Psoas muscle (tissue), 8 donors: ENCODE data around the gene SPSB1. TPM values are rescaled to one million over a fixed set of nuclear protein-coding genes. Genes with fewer than 3 reads are reported as not detected.

ENCODE experiments used
- ATAC-seq, 4 donors: fragments of 200-7000 bp; cut with Tn5 transposase; one replicate each; pipeline ENCODE4 v1.9.1; 2020; ENCODE audit warnings: moderate library complexity in 3 of 4, mild to moderate bottlenecking in 2 of 4
- DNase-seq, 2 donors: peaks; one replicate each; pipeline ENCODE4 v3.0.0-alpha.2; 2020
- H3K27ac ChIP-seq: fragments of 200-600 bp; one replicate; pipeline ENCODE4 v1.8.0; 2022
- H3K27me3 ChIP-seq, 3 donors: fragments of 200-600 bp in 1 of 3; one replicate each; pipeline versions ENCODE4 v1.6.1 to v1.8.0; 2013 to 2022; ENCODE audit warnings: low read length in 2 of 3, mild to moderate bottlenecking in 2 of 3, moderate library complexity in 1 of 3; ENCODE audit not compliant: insufficient read depth in 3 of 3
- H3K36me3 ChIP-seq, 2 donors: fragments of 200-600 bp in 1 of 2; one replicate each; pipeline versions ENCODE4 v1.6.1 to v1.8.0; 2013 to 2022; ENCODE audit warnings: low read depth in 1 of 2, mild to moderate bottlenecking in 1 of 2, moderate library complexity in 1 of 2; ENCODE audit not compliant: insufficient read depth in 1 of 2
- H3K4me1 ChIP-seq: fragments of 200-600 bp; one replicate; pipeline ENCODE4 v1.8.0; 2022
- H3K4me3 ChIP-seq: fragments of 200-600 bp; one replicate; pipeline ENCODE4 v1.8.0; 2022; ENCODE audit warnings: mild to moderate bottlenecking
- H3K9me3 ChIP-seq: fragments of 200-600 bp; one replicate; pipeline ENCODE4 v1.8.0; 2022
- WGBS, 3 donors: extraction: QIAGEN DNeasy Blood & Tissue Kit; methylation state at CpG; one replicate each; pipeline versions ENCODE4 v1.1.6 to v1.1.7; 2013; 5-methylcytosine and 5-hydroxymethylcytosine counted together
- intact Hi-C, 2 donors: fragments of 100-400 bp; cut with DNase I; formaldehyde crosslinking; loops; one replicate each; pipeline versions ENCODE4 v1.11.0 to v1.14.2; 2022
- polyA plus RNA-seq, 3 donors: library from polyadenylated mRNA; stranded (reverse); fragments of 200-250 nt; gene quantifications; one replicate each; pipeline ENCODE4 v1.2.3, GENCODE V29; 2013
- total RNA-seq, 4 donors: library from RNA; stranded (reverse); fragmentation: NEBNext Ultra II Directional in 2 of 4; extraction: Animal tissue kit (Norgen Biotek cat#: 25700) in 2 of 4; gene quantifications; one replicate each; pipeline versions ENCODE4 v1.2.1 to v1.2.4, GENCODE V29; 2021 to 2023
- TF ChIP-seq, protein P1 (sequence below): fragments of 200-600 bp; IDR thresholded peaks from one replicate; pipeline ENCODE4 v1.8.0; 2022; ENCODE audit warnings: antibody characterized with exemption
- donor health status: healthy with polysubstance abuse.
- donor health status: DM: no; HTN: no; CAD: no; lungs with moderate emphysema.
- donor health status: Bipolar disorder and iron deficiency.
- donor health status: healthy.
- donor health status: DM: yes; HTN: yes; CAD: no.
- donor health status: DM: no; HTN: no; CAD: no.
- donor health status: DM: no; HTN: no; CAD: no.
- donor health status: DM: yes; HTN: yes; CAD: no.

The SPSB1 gene
- total and polyA plus RNA-seq, 7 donors = 12.0 to 60.7 (median 31.3) TPM

DNA sequence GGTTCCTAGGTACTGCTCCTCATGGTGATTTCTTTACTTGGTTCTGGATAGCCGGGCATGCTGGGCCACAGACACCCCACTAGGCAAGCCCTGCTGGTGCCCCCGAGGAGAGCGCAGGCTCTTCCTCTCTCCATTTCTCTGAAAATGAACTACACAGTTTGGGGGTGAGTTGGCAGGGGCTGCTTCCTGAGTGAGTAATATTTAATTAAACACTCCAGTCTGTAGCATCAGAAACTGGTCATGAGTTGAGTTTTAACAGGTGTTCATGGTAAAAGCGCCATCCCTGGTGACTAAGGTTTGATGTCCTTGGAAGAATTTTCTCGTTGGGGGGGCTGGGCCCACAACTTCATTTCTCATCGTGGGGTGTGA is 1.7 kb downstream of the SPSB1 start:
- peak overlapping the region; percentile 43 for H3K27ac ChIP-seq

DNA sequence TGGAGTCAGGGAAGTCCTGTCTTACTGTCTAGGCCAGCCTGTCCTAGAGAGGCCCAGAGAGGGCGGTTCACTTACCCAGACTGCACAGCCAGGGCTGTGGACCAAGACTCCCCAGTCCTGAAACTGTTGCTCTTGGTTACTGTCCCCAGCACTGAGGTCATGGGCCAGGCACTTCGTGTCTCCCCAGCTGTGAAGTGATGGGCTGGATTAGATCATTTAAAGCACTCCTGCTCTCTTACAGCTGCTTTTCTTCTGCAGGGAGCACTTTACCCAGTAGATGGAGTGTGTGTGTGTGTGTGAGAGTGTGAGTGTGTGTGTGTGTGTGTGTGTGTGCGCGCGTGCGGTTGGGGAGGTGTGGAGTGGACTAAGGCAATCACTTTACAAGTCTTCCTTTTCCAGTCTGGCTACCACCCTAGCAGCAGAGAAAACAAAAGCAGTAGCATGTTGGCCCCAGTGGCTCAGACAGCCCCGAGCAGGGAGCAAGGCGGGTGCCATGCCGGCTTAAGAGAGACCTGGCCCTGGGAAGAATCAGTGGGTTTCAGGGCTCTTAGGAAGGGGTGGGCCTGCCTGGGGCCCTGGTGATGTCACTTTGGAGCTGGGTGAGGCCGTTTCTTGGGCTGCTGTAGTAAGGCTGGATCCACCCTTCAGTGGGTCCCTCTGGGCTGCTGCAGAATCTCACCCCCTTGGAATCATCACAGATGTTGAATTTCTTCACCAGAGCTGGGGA is 2.4 kb downstream of the SPSB1 start:
- ATAC-seq (peak in 1 of 4 donors; percentile 13), DNase-seq (peak; percentile 52 to 76)
- Histone ChIP-seq H3K9me3 (no peaks in the 10 kb centered on the region), H3K27ac (peak overlapping the region; percentile 43), H3K4me3 (peak overlapping the region; percentile 93), H3K27me3 (no peaks in the 10 kb centered on the region), H3K36me3 (no peaks in the 10 kb centered on the region), H3K4me1 (peaks cover 43% of the 10 kb centered on the region)
- intact Hi-C loops = loop anchor here in 1 of 2 donors (5.0 kb wide), 1 partner anchor 282 kb away; no protein-coding TSS in a partner anchor
- TF ChIP-seq, protein P1, sequence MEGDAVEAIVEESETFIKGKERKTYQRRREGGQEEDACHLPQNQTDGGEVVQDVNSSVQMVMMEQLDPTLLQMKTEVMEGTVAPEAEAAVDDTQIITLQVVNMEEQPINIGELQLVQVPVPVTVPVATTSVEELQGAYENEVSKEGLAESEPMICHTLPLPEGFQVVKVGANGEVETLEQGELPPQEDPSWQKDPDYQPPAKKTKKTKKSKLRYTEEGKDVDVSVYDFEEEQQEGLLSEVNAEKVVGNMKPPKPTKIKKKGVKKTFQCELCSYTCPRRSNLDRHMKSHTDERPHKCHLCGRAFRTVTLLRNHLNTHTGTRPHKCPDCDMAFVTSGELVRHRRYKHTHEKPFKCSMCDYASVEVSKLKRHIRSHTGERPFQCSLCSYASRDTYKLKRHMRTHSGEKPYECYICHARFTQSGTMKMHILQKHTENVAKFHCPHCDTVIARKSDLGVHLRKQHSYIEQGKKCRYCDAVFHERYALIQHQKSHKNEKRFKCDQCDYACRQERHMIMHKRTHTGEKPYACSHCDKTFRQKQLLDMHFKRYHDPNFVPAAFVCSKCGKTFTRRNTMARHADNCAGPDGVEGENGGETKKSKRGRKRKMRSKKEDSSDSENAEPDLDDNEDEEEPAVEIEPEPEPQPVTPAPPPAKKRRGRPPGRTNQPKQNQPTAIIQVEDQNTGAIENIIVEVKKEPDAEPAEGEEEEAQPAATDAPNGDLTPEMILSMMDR = no peak
- WGBS, 3 donors = 65 to 73% (median 67%) methylated on average over 10 of the region's 10 CpGs

More for the DNA sequence above, 1.7 kb downstream of the SPSB1 start:
- H3K4me3 ChIP-seq = peak overlapping the region; percentile 93
- ATAC-seq (peak; percentile 2 to 33 (median 10)), DNase-seq (peak in 1 of 2 donors; percentile 54)
- intact Hi-C loops = loop anchor here in 1 of 2 donors (5.0 kb wide), 1 partner anchor 283 kb away; no protein-coding TSS in a partner anchor
- no peaks in the 10 kb centered on the region for H3K9me3 ChIP-seq
- no peaks in the 10 kb centered on the region for H3K36me3 ChIP-seq
- WGBS, 3 donors = 45 to 65% (median 56%) methylated on average over 6 of the region's 6 CpGs
- no peaks in the 10 kb centered on the region for H3K27me3 ChIP-seq
- H3K4me1 ChIP-seq = peaks cover 46% of the 10 kb centered on the region
- TF ChIP-seq, protein P1 = no peak

DNA sequence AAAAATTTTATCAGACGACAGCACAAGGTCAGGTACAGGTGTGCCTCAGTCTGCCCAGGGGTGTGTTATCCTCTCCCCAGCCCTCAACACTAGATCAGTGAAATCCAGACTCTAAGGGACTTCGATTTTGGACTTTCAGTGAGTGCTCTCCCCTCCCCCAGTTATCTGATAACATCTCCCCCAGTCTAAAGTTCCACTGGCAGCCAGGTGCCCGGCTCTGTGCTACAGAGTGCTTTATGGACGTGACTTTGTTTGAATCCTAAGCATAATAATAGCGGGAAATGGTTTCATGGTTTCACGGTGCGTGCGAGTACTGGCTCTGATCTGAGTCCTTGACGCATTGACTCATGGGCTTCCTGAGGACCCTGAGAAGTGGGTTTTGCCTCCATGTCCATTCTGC is 3.2 kb downstream of the SPSB1 start:
- DNase-seq (peak in 1 of 2 donors; percentile 35), ATAC-seq (no peak)
- H3K9me3 ChIP-seq = no peaks in the 10 kb centered on the region
- H3K4me1 ChIP-seq = peaks cover 46% of the 10 kb centered on the region
- peak overlapping the region; percentile 93 for H3K4me3 ChIP-seq
- 80 to 91% (median 84%) methylated on average over 9 of the region's 9 CpGs for WGBS, 3 donors
- intact Hi-C loops = no loop called here
- no peak overlapping the region for H3K27ac ChIP-seq
- H3K36me3 ChIP-seq = no peaks in the 10 kb centered on the region
- TF ChIP-seq, protein P1 = no peak
- H3K27me3 ChIP-seq = no peaks in the 10 kb centered on the region

DNA sequence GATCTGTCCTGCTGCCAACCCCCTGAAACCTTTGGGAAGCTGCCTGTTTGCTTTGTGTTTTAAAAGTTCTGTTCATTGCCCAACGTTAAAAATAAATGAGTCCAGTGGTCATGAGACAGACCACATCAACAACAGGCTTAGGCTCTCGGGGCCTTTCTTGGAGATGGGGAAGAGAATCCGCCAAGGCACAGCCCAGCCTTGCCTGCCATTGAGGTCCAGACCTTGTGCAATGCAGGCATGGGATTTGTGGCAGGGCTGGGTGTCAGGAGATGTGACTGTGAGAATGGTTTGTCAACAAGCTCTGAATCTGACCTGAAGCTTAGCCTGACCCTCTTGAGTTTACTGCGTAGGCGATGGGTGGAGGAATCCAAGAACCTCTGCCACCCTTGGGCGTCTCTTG is 4.2 kb downstream of the SPSB1 start:
- Histone ChIP-seq H3K4me3 (no peak overlapping the region), H3K4me1 (peaks cover 50% of the 10 kb centered on the region), H3K27ac (no peak overlapping the region), H3K36me3 (peaks cover 0 to 3% of the 10 kb centered on the region in 2 donors), H3K27me3 (no peaks in the 10 kb centered on the region), H3K9me3 (no peaks in the 10 kb centered on the region)
- TF ChIP-seq, protein P1 = no peak
- WGBS, 3 donors = 85 to 89% (median 86%) methylated on average over 6 of the region's 6 CpGs
- ATAC-seq (no peak), DNase-seq (peak; percentile 63 to 81)
- intact Hi-C loops = no loop called here
